GM13977 (cell line): ENCODE results near the gene TRIM7.

ENCODE experiments used
- DNase-seq: peaks from one replicate; pipeline ENCODE4 v3.0.0; 2012; ENCODE audit warnings: low spot score
- in situ Hi-C: fragments of 300-500 bp; cut with MboI; formaldehyde crosslinking; loops from one replicate; pipeline ENCODE4 v1.12.0; 2022; ENCODE audit warnings: low sequenced_read_pairs, low pct_unique_long_range_greater_than_20kb, mixed read lengths, inconsistent platforms; ENCODE audit not compliant: unreplicated experiment
- TF ChIP-seq, protein P1 (sequence below): IDR thresholded peaks from 2 replicates; pipeline ENCODE4 v1.5.1; 2012; ENCODE audit warnings: mild to moderate bottlenecking, control low read depth; ENCODE audit not compliant: insufficient read depth; ENCODE audit errors: extremely low read depth, missing control alignments

The TRIM7 gene

DNA sequence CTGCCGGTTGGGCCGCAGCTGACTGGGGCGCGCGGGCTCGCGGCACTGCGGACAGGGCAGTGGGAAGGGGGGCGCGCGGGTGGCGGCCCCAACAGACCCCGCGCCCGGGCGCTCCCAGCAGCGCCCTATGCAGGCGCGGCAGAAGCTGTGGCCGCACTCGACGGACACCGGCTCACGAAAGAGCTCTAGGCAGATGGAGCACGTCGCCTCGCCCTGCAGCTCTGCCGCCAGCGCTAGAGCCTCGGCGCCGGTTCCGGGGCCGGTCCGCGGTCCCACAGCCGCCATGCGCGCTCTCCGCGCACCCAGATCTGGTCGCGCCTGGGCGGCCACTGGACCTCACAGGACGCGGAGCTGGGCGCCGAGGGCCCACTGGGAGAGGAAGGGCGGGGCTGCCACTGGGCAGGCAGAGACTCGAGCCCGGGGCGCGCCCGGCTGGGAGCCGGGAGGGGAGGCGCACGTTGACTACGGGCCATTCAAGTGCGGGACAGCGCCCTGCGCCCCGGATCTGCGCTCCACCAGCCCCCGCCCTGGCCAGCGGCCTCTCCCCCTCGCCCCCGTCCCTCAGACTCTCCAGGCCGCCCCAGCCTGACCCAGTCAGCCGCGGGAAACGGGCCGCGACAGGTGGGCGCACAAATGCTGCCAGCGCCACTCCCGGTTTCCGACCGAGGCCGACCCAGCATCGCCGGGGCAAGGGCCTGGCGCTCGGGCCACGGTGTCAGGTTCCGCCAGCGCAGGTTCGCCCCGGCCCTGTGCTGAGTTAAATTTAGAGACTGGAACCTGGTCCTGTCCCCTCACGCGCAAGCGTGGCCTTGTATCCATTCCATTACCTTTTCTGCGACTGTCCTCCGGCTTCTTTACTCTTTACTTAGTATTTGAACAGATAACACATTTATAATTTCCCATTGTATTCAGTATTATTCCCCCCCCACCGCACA is at the start of gene TRIM7:
Gene TRIM7 (minus strand): TSS at position 371 of the 935 bp plus-strand sequence. CDS start 86 bp downstream, at position 285.
- in situ Hi-C loops = no loop called here
- TF ChIP-seq, protein P1, sequence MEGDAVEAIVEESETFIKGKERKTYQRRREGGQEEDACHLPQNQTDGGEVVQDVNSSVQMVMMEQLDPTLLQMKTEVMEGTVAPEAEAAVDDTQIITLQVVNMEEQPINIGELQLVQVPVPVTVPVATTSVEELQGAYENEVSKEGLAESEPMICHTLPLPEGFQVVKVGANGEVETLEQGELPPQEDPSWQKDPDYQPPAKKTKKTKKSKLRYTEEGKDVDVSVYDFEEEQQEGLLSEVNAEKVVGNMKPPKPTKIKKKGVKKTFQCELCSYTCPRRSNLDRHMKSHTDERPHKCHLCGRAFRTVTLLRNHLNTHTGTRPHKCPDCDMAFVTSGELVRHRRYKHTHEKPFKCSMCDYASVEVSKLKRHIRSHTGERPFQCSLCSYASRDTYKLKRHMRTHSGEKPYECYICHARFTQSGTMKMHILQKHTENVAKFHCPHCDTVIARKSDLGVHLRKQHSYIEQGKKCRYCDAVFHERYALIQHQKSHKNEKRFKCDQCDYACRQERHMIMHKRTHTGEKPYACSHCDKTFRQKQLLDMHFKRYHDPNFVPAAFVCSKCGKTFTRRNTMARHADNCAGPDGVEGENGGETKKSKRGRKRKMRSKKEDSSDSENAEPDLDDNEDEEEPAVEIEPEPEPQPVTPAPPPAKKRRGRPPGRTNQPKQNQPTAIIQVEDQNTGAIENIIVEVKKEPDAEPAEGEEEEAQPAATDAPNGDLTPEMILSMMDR = no peak
- peak; percentile 66 for DNase-seq

DNA sequence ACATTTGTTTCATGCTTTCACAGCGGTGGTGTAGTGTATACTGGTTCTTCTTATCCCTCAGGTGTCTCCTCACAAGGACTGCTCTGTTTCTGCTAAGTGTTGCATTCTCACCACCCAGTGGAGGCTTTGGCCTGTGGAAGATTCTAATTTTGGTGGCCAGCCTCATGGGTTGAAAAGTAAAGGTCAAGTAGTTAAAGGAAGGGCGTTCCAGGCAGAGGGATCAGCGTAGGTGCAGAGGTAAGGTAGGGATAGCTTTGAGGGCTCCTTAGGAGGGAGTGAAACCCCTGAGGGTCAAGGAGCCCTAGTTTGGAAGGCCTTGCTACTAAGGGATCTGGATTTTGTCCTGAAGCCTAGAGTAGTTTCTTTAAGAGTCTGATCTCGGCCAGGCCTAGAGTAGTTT is 43.3 kb upstream of the TRIM7 start:
- in situ Hi-C loops = no loop called here
- DNase-seq = no peak
- TF ChIP-seq, protein P1 = no peak

DNA sequence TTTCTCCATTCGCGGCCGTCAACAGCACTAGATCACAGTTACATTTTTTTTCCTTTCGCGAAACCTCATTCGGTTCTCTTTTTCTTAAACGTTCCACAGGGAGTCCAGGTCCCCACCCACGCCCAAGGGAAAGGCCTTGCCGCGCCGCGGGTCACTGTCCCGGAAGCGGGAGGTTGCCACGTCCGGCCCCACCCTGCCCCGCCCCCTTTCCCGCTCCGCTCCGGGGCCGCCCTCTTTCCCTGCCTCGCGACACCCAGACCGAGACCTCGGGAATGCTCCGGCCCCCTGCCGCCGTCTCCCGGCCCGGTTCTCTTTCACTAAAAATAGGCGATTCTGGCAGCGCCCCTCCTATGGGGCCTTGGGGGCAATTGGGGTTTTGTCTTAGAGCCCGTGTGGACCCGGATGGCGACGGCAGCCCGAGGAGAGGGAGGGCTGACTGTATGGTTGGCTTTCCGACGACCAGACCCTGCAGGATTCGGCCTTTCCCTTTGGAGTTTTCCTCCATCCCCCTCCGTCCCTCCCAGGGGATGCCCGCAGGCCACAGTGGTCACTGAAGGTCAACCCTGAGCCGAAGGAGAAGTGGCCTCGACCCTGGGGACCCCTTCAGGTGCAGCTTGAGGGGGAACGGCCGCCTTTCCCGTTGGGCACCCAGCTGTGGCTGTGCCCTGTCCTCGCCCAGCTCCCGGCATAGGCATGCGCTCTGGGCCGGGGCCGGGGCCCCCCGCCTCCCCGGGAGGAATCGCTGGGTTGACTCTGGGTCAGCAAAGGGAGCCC is 41.5 kb upstream of the TRIM7 start:
- in situ Hi-C loops = no loop called here
- DNase-seq = peak; percentile 84
- TF ChIP-seq, protein P1 = no peak

DNA sequence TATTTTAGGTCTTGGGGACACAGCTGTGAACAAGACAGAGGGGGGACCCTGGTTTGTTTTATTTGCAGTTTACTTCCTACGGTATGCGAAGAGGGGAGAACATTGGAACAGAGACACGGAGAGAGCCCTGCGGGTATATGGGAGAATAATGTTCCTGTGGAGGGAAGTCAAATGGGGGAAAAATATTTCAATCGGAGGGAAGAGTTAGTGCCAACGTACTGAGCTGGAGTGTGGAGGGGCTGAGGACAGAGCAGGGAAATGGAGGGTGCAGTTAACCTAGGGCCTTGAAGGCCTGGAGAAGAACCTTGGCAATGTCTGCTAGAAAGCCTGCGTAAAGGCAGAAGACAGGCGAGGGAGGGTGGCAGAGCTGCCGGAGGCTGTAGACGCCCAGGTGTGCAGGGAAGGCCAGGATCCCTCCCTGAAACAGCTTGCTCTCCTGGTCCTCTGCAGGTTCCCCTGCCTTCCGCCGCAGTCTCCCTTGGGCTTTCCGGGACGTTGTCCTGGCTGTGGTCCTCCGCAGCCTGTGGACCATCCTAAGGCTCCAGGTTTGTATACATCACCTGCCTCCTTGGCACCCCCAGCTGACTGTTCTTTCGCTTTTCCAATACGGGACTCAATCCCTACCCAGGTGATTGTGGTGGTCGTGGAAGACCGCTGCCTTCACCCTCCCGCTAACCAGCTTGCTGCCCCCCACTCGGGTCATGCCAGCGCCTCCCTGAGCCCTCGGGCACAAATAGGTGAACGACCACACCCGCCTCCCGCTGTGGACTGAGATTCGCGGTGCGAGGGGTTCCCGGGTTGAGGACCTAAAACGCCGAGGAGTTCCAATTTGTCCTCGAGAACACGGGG is 40.7 kb upstream of the TRIM7 start:
- in situ Hi-C loops = no loop called here
- no peak for DNase-seq

DNA sequence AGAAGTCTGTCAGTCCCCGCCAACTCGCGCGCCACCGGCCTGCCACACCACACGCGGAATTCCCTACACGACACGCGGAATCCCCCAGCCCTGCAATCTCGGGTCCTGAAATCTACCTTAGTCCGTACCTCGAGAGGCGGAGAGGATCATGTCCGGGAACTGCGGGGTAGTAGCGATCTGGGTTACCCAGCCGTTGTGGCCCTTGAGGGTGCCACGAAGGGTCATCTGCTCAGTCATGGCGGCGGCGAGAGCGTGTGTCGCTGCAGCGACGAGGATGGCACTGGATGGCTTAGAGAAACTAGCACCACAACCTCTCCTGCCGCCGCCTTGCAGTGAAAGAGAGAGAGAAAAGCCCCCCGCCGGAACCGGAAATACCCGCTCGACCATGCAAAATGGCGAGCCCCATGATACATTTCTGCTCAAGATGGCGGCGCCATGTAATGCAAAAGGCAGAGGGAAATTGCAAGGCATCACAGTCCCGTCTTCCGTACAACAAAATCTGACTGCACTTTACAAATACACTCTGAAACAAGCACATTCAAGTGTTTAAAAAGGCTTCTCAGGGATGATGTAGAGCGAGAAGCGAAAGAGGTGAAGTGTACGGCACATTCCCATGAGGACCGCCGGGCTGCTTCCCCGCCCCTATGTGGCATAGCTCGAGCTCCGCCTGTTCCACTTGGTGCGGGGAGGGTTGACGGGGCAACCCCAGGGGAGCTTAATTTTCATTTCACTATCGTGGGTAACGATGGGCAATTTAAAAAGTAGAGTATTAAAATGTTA is 38.8 kb upstream of the TRIM7 start, which contains the start of gene RACK1:
Gene RACK1 (minus strand): TSS at position 343 of the 780 bp plus-strand sequence. CDS start 106 bp downstream, at position 237.
- TF ChIP-seq, protein P1 = no peak
- DNase-seq = peak; percentile 90
- in situ Hi-C loops = no loop called here

More for the DNA sequence above, 40.7 kb upstream of the TRIM7 start:
- TF ChIP-seq, protein P1 = no peak
